C4-2B (cell line): ENCODE results near the gene OSBPL2.

Experiments
- CTCF ChIP-seq: fragments of 450-650 bp; conservative IDR thresholded peaks from 2 replicates; pipeline ENCODE4 v1.5.1; 2017; ENCODE audit warnings: mild to moderate bottlenecking
- ZFX ChIP-seq: fragments of 450-650 bp; IDR thresholded peaks from 2 replicates; pipeline ENCODE4 v1.6.1; 2017

GRCh38 chr20:62201173-62202082, 36.9 kb upstream of the OSBPL2 start:
- TF ChIP-seq CTCF: no peak
- TF ChIP-seq ZFX: no peak
